Adipose tissue (tissue), 3 donors: ENCODE data around the gene MRPL32. TPM values are rescaled to one million over a fixed set of nuclear protein-coding genes. Genes with fewer than 3 reads are reported as not detected.

Source experiments
- H3K27ac ChIP-seq: one replicate; pipeline ENCODE4 v1.5.1; 2013; ENCODE audit warnings: low read depth, low read length
- WGBS, 3 donors: extraction: QIAGEN DNeasy Blood & Tissue Kit; methylation state at CpG; one replicate each; pipeline ENCODE4 v1.1.7; 2013; 5-methylcytosine and 5-hydroxymethylcytosine counted together
- polyA plus RNA-seq, 3 donors: library from polyadenylated mRNA; stranded (reverse); fragments of 200-250 nt; gene quantifications; one replicate each; pipeline ENCODE4 v1.2.3, GENCODE V29; 2013
- donor health status: healthy with polysubstance abuse.
- donor health status: Bipolar disorder and iron deficiency.
- donor health status: healthy.

MRPL32 gene
- polyA plus RNA-seq, 3 donors = 58.3 to 83.0 (median 66.1) TPM

DNA sequence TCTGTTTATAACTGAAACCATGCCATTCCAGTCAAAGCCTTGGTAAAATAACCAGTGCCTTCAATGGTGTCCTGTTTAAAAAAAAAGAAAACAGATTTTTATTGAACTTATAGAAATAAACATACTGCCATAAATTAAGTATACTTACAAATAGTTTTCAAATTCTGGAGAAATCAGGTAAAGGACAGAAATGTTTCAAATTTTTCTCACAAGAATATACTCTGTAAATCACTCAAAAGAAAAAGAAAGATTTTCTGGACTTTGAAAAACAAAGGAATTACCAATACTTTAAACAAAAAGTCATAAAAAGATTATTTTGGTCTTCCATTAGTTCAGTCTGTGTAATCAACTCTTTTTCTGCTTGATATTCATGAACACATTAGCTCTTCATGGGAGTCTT, 23.9 kb downstream of the MRPL32 start:
- no peak overlapping the region for H3K27ac ChIP-seq

GRCh38 chr7:42959549-42959948, 27.4 kb downstream of the MRPL32 start:
- 79 to 87% (median 85%) methylated on average over 2 of the region's 2 CpGs for WGBS, 3 donors

DNA sequence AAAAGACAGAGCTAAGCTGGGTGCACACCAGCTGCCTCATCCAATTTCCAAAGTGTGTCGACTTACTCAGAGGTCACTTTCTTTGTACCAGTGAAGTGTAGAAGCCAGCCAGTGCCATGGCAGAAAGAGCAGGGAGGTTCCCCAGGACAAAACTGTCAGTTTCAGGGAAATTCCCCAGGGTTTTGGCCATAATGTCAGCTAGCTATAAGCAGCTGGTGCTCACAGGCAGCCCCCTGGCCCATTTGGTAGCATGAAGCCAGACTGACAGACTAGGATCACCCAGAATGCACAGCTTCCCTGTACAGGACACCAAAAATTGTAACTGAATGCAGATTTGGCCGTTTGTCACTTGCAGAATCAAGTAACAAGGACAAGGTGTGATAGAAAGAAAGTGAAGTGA, 28.6 kb downstream of the MRPL32 start:
- WGBS, 3 donors = 60 to 69% (median 66%) methylated on average over 2 of the region's 2 CpGs
- no peak overlapping the region for H3K27ac ChIP-seq

More at GRCh38 chr7:42959549-42959948, 27.4 kb downstream of the MRPL32 start:
- no peak overlapping the region for H3K27ac ChIP-seq

DNA sequence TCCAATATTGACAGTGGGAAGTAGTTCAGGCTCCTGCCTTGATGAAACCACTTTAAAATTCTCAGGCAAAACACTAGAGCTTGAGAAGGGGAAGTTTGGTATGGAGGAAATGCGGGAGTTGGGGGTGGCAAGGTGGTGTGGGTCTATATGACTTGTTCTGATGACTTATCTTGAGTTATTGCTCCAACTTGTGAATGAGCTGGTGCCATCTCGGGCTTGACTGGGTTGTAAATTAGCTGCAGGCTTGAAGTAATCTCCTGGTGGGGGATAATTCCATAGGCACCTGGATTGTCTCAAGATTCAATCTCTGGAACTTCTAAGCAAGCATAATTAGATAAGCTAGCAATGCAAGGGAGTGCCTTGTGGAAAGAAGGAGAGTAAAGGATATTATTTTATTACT, 29.0 kb downstream of the MRPL32 start:
- 35 to 57% (median 43%) methylated on average over 2 of the region's 2 CpGs for WGBS, 3 donors

DNA sequence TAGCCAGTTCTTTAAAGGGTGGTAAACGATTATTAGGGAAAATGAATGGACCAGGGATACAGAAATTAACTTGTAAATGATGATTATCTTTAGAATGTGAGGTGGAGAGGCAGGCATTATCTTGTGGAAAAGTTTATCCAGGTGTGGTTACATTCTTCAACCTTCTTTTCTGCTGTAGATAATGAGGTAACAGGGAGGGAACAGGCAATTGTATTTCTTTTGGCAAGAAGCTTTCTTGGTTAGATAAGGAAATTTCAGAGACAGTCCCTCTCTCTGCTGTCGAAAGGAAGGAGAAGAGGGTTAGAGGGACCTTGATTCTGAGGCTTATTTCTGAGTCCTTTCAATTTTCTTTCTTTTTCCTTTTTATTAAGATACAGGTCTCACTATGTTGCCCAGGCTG, 32.1 kb downstream of the MRPL32 start:
- no peak overlapping the region for H3K27ac ChIP-seq
- WGBS, 3 donors = 56 to 70% (median 66%) methylated on average over 2 of the region's 2 CpGs

More for the DNA sequence above, 29.0 kb downstream of the MRPL32 start:
- H3K27ac ChIP-seq = no peak overlapping the region

- 49 to 64% (median 61%) methylated on average over 6 of the region's 6 CpGs for WGBS, 3 donors
- no peak overlapping the region for H3K27ac ChIP-seq
Measured at GRCh38 chr7:42964849-42965805, 33.0 kb downstream of the MRPL32 start.

- H3K27ac ChIP-seq = no peak overlapping the region
- WGBS, 3 donors = 60 to 85% (median 79%) methylated on average over 2 of the region's 2 CpGs
Measured at GRCh38 chr7:42967391-42967790, 35.2 kb downstream of the MRPL32 start.

DNA sequence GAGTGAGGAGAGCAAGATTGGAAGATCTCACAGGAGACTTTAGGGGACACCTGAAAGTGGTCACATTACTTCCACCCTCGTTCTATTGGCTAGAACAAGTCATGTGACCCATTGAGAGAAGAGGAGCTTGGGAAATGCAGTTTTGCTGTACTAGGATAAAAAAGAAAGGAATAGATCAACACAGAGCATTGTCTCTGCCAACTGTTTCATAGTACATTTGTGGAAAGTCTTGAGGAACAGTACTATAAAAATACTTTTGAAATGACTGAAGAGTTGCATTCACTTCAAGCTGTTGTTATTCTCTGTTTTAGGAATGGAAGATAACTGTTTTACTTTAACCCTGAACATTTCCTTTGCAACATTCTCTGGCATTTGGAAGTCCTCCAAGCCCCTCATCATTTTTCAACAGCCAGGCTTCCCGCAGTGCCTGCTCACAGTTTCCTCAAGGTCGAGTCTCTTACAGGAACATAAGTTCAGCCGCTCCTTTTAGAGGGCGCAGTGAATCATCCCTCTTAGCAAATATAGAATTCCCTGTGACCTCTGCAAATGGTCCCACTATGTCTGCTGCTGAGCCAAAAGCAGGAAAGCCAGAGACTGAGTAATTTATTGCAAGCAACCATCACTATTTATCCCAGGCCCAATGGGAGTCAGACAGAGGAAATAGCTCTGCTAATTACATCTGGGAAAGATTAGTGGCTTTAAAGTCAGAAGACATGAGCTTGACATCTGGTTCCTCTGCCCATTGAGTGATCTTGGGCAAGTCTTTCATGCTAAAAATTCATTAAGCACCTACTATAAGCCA, 40.7 kb downstream of the MRPL32 start:
- 24 to 28% (median 25%) methylated on average over 5 of the region's 5 CpGs for WGBS, 3 donors
- H3K27ac ChIP-seq = no peak overlapping the region

- WGBS, 3 donors = 90 to 95% (median 94%) methylated on average over 3 of the region's 3 CpGs
Measured at GRCh38 chr7:42976371-42976770, 44.2 kb downstream of the MRPL32 start.

GRCh38 chr7:42978496-42978895, 46.3 kb downstream of the MRPL32 start:
- H3K27ac ChIP-seq = no peak overlapping the region

More at GRCh38 chr7:42976371-42976770, 44.2 kb downstream of the MRPL32 start:
- no peak overlapping the region for H3K27ac ChIP-seq

GRCh38 chr7:42980084-42980483, 47.9 kb downstream of the MRPL32 start:
- no peak overlapping the region for H3K27ac ChIP-seq
- 46 to 89% (median 70%) methylated on average over 2 of the region's 2 CpGs for WGBS, 3 donors

GRCh38 chr7:42980514-42980913, 48.3 kb downstream of the MRPL32 start:
- WGBS, 3 donors = 75 to 86% (median 79%) methylated on average over 3 of the region's 3 CpGs

GRCh38 chr7:42981601-42982000, 49.4 kb downstream of the MRPL32 start:
- 87 to 94% (median 88%) methylated on average over 1 of the region's 1 CpG for WGBS, 3 donors
- H3K27ac ChIP-seq = no peak overlapping the region

More at GRCh38 chr7:42980514-42980913, 48.3 kb downstream of the MRPL32 start:
- no peak overlapping the region for H3K27ac ChIP-seq

GRCh38 chr7:42982604-42983115, 50.5 kb downstream of the MRPL32 start:
- 75 to 87% (median 80%) methylated on average over 3 of the region's 3 CpGs for WGBS, 3 donors
- H3K27ac ChIP-seq = no peak overlapping the region

DNA sequence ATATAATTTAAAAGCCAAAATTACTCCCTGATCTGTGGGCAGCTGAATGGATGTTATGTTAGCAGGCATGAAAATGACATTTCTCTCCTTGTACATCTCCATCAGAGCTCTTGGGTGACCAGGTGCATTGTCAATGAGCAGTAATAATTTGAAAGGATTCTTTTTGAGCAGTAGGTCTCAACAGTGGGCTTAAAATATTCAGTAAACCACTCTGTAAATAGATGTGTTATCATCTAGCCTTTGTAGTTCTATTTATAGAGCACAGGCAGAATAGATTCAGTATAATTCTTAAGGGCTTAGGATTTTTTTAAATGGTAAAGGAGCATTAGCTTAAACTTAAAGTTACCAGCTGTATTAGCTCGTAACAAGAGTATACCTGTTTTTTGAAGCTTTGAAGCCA, 52.0 kb downstream of the MRPL32 start:
- no peak overlapping the region for H3K27ac ChIP-seq
- 76 to 92% (median 84%) methylated on average over 1 of the region's 1 CpG for WGBS, 3 donors

GRCh38 chr7:42986213-42986612, 54.0 kb downstream of the MRPL32 start:
- H3K27ac ChIP-seq = no peak overlapping the region
- 83 to 93% (median 88%) methylated on average over 6 of the region's 6 CpGs for WGBS, 3 donors

DNA sequence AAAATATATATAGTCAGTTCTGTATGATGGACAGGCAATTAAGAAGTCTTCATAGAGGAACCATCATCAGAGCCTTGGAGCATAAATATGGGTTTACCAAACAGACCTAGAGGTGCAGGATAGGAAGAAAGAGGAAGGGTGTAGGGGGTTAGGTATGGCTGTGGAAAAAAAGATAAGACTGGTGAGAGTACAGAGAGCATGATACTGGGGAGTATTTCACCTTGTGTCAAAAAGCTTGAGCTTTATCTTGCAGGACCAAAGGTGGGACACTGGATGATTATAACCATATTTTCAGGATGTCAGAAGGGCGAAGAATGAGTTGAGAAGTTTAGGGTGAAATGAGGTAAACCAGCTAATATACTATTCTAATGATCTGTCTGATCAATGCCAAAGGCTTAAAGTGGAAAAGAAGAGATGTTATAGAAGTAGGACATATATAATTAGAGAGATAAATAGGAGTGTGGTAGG, 54.6 kb downstream of the MRPL32 start:
- WGBS, 3 donors = 69 to 90% (median 72%) methylated on average over 1 of the region's 1 CpG
- H3K27ac ChIP-seq = no peak overlapping the region
